Omental fat pad (tissue), 4 donors: ENCODE data around the gene SLC25A39. TPM values are rescaled to one million over a fixed set of nuclear protein-coding genes. Genes with fewer than 3 reads are reported as not detected.
"Not testable (repeated sequence)": the region's sequence is repeated elsewhere in the genome, so short reads cannot be mapped to it uniquely, and the experiment has no call there.

Experiments
- ATAC-seq: fragments of 150-250 bp; one replicate; pipeline ENCODE4 v1.9.1; 2016; ENCODE audit warnings: mild to moderate bottlenecking, moderate library complexity; ENCODE audit not compliant: low FRiP score
- DNase-seq: peaks from one replicate; pipeline ENCODE4 v3.0.0-alpha.2; 2019; ENCODE audit warnings: low spot score
- total RNA-seq, 4 donors: library from RNA; depleted of rRNA; stranded (reverse); fragments of >200 nt; gene quantifications; one replicate each; pipeline ENCODE4 v1.1.0, GENCODE V29; 2016
- TF ChIP-seq, protein P1 (sequence below), 3 donors: fragments of 450-650 bp; IDR thresholded peaks; one replicate each; pipeline ENCODE4 v1.5.1; 2016 to 2017; ENCODE audit warnings: antibody characterized with exemption in 3 of 3, mild to moderate bottlenecking in 3 of 3, moderate library complexity in 2 of 3

The SLC25A39 gene, protein sequence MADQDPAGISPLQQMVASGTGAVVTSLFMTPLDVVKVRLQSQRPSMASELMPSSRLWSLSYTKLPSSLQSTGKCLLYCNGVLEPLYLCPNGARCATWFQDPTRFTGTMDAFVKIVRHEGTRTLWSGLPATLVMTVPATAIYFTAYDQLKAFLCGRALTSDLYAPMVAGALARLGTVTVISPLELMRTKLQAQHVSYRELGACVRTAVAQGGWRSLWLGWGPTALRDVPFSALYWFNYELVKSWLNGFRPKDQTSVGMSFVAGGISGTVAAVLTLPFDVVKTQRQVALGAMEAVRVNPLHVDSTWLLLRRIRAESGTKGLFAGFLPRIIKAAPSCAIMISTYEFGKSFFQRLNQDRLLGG
- total RNA-seq: 10 to 100 TPM; 46.0 to 75.7 (median 60.7) TPM

DNA sequence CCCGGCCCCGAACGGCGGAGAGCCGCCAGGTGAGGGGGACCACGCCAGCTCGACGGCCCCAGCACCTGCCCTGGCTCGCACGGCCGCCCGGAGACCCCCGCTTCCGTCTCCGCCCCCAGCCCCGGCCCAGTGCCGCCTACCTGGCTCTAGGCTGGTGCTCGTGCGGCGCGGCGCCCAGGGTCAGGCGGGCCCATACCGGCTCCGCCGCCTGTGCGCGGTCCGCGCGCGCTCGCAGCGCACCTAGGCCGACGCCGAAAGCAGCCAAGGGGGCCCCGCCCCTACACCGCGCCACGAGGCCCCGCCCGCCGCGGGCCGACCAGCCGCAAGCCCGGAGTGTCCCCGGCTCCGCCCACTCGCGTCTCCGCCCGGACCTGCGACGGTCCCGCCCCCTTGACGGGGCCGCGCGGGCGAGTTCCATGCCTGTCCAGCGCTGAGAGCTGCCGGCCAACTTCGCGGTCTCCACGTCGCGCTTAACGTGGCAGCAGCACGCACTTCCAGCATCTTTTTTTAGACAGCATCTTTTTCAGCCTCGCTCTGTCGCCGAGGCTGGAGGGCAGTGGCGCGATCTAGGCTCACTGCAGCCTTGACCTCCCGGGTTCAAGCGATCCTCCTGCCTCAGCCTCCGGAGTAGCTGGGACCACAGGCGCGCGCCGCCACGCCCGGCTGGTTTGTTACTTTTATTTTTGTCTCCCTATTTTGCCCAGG, at the start of gene SLC25A39:
SLC25A39 (minus strand) TSS at position 253 of the 705 bp plus-strand sequence. CDS start 1,261 bp downstream, outside the sequence.
- DNase-seq (peak; percentile 71), ATAC-seq (peak; percentile 95)
- TF ChIP-seq, protein P1, sequence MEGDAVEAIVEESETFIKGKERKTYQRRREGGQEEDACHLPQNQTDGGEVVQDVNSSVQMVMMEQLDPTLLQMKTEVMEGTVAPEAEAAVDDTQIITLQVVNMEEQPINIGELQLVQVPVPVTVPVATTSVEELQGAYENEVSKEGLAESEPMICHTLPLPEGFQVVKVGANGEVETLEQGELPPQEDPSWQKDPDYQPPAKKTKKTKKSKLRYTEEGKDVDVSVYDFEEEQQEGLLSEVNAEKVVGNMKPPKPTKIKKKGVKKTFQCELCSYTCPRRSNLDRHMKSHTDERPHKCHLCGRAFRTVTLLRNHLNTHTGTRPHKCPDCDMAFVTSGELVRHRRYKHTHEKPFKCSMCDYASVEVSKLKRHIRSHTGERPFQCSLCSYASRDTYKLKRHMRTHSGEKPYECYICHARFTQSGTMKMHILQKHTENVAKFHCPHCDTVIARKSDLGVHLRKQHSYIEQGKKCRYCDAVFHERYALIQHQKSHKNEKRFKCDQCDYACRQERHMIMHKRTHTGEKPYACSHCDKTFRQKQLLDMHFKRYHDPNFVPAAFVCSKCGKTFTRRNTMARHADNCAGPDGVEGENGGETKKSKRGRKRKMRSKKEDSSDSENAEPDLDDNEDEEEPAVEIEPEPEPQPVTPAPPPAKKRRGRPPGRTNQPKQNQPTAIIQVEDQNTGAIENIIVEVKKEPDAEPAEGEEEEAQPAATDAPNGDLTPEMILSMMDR (IDR thresholded peaks at IDR 0.05): no peak

DNA sequence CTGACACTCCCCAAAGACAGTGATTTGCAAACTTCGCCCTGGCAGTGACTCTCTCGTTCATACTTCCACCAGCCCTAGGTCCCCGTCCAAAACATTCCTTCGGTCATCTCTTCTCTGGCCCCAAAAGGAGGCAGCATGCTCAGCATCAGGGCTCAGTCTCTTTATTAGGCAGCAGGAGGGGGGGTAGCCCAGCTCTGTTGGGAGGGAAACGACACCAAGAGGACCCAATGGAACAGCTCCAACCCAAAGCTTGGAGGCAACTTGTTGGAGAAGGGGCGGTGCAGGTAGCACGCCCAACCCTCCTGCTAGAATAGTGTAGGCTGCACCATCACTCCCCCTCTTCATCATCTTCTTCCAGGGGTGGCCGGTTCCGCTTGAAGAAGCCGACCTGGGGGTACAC, 47.4 kb upstream of the SLC25A39 start:
- ATAC-seq (no peak), DNase-seq (no peak)
- TF ChIP-seq, protein P1 (IDR thresholded peaks at IDR 0.05): no peak

DNA sequence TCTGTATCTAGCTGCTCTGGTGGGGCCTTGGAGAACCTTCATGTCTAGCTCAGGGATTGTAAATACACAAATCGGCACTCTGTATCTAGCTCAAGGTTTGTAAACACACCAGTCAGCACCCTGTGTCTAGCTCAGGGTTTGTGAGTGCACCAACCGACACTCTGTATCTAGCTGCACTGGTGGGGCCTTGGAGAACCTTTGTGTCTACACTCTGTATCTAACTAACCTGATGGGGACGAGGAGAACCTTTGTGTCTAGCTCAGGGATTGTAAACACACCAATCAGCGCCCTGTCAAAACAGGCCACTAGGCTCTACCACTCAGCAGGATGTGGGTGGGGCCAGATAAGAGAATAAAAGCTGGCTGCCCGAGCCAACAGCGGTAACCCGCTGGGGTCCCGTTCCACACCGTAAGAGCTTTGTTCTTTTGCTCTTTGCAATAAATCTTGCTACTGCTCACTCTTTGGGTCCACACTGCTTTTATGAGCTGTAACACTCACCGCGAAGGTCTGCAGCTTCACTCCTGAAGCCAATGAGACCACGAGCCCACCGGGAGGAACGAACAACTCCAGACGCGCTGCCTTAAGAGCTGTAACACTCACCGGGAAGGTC, 44.9 kb upstream of the SLC25A39 start:
- not testable (repeated sequence) for DNase-seq, ATAC-seq

DNA sequence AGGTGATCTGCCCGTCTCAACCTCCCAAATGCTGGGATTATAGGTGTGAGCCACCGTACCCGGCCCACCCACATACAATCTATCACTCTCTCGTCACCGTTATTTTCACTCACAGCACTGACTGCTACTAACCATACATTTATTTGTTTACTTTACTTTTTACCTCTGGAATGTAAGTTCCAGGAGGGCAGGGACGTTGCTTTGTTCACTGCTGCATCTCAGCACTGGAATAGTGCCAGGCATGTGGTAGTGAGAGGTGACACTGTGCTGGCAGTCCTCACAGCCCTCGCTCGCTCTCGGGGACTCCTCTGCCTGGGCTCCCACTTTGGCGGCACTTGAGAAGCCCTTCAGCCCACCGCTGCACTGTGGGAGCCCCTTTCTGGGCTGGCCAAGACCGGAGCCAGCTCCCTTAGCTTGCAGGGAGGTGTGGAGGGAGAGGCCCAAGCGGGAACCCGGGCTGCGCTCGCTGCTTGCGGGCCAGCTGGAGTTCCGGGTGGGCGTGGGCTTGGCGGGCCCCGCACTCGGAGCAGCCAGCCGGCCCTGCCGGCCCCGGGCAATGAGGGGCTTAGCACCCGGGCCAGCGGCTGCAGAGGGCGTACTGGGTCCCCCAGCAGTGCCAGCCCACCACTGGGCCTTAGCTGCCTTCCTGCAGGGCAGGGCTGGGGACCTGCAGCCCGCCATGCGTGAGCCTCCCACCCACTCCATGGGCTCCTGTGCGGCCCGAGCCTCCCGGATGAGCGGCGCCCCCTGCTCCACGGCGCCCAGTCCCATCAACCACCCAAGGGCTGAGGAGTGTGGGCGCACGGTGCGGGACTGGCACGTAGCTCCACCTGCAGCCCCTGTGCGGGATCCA, 44.0 kb upstream of the SLC25A39 start:
- not testable (repeated sequence) for DNase-seq, ATAC-seq

DNA sequence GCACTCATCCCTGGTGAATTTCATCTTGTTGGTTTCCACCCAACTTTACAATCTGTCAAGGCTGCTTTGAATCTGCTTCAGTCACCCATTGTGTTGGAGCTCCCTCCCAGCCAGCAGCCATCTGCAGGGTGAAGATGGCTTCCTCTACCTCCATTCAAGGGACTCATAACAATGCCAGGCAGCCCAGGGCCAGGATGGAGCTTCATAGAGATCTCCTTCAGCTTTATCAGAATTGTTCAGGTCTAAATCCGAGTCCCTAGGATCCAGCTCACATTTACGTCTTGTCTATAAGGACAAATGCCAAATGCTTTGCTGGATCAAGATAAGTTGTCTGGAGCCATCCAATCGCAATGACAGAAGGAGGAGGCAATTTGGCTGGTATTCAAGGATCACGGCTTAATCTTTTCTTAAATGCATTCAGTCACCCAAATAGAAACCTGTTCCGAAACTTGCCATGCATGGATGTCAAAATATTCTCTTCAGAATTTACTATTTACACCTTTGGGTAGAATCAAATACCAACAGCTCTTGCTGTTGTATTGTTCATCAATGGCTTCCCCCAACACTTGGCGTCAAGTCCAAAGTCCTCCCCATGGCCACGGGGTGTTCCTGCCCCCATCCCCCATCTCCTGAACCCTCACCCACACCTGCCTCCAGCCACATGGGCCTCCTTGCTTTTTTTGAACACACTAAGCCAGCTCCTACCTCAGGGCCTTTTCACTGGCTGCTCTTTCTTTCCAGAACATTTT, 42.8 kb upstream of the SLC25A39 start:
- TF ChIP-seq, protein P1 (IDR thresholded peaks at IDR 0.05): no peak
- no peak for DNase-seq
- ATAC-seq: no peak

DNA sequence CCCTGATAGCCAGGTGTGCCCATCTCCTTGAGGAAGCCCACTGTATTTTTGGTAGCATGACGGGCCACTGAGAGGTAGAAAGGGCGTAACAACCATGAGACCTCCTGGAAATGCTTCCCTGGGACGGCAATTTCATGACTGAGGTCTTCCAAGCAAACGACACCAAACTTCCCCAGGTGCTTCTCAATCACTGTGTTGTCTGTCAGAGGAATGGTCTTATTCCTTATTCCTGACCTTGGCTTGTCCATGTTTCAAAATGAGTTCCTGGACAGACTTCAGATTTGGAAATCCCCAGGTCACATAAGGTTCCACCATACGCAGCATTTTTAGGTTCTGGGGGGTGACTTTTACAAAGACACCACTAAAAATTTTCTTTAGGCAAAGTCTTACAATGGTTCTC, 40.4 kb upstream of the SLC25A39 start:
- DNase-seq, ATAC-seq: not testable (repeated sequence)

DNA sequence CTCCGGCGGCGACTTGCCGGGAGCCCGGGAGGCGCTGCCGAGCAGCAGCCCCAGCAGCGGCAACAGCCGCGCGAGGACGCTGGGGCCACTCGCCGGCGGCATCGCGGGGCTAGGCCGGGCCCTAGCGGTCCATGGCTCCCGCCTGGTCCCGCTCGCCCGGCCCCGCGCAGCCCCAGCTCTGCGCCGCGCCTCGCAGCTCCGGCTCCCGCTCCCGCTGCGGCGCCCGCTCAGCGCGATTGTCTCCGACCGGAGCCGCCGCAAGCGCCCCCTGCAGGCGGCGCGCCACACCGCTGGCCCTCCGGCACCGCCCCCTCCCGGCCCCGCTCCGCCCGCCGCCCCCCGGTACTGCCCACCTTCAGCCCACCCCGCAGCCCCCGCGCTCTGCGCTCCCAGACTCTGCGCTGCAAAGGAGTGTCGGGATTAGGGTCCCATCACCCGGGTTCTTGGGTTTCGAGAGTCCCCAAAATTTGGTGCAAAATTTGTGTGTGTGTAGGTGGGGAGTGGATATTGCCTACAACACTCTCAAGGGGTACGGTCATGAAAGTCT, 39.1 kb upstream of the SLC25A39 start, which contains the start of gene FAM171A2:
FAM171A2 (minus strand) TSS at position 241 of the 547 bp plus-strand sequence; CDS start at position 102, 139 bp downstream.
- ATAC-seq: peak; percentile 74
- DNase-seq: no peak
- TF ChIP-seq, protein P1 (IDR thresholded peaks at IDR 0.05): peak in 2 of 3 donors; percentile 24 to 47
